ENCODE data around the gene ZNF71. TPM values are rescaled to one million over a fixed set of nuclear protein-coding genes. Genes with fewer than 3 reads are reported as not detected.

Gene ZNF71
- total and polyA plus RNA-seq, 2 donors (not counting 3 experiments of a cell fraction or from before 2014, with no cell fraction given), result 9.7 to 10.1 TPM

GRCh38 chr19:56622374-56622773 is 27.3 kb downstream of the ZNF71 start:
- no peak for FAIRE-seq
- CTCF ChIA-PET, result no interaction called here
- peaks cover 3% of the 10 kb centered on the region for H3K9me3 ChIP-seq (replicated peaks; ENCODE audit: control insufficient read depth, insufficient read depth, low read length)

More at GRCh38 chr19:56622374-56622773, 27.3 kb downstream of the ZNF71 start:
- dilution Hi-C loops (cut with MboI; ENCODE audit: extremely low pct_ligation_motif_present, low sequenced_read_pairs) (no loop called here), intact Hi-C loops (cut with micrococcal nuclease) (no loop called here)
- Histone ChIP-seq H3K4me2 (ENCODE audit: insufficient read depth, low read length) (no peak overlapping the region), H2AFZ (ENCODE audit: low read depth, low read length) (no peak overlapping the region), H3K27me3 (ENCODE audit: control insufficient read depth in 2 of 2, insufficient read depth in 2 of 2, low read length in 2 of 2) (no peaks in the 10 kb centered on the region), H3K79me2 (ENCODE audit: control insufficient read depth, insufficient read depth, low read length) (no peaks in the 10 kb centered on the region), H3K27ac (ENCODE audit: insufficient read depth, low read depth, low read length) (no peak overlapping the region), H3K4me3 (replicated peaks in 1 of 3; ENCODE audit: insufficient read depth in 1 of 3, low read depth in 1 of 3, low read length in 3 of 3) (no peak overlapping the region), H4K20me1 (replicated peaks; ENCODE audit: control insufficient read depth, extremely low read depth, insufficient read depth, low read length) (no peaks in the 10 kb centered on the region), H3K36me3 (ENCODE audit: control insufficient read depth in 2 of 2, extremely low read depth in 1 of 2, insufficient read depth in 2 of 2, low read length in 2 of 2) (peaks cover 3 to 16% of the 10 kb centered on the region in 2 experiments), H3K9ac (replicated peaks; ENCODE audit: extremely low read depth, insufficient read depth, low read length) (no peak overlapping the region), H3K9me1 (replicated peaks; ENCODE audit: control insufficient read depth, extremely low read depth, insufficient read depth, low read length) (no peaks in the 10 kb centered on the region), H3K4me1 (ENCODE audit: control insufficient read depth, extremely low read depth, insufficient read depth, low read length) (no peaks in the 10 kb centered on the region)
- POLR2A ChIA-PET, result no interaction called here
- BruUV-seq (replicated peaks), result no TSS peak
- no peak for TF ChIP-seq MAX (IDR thresholded peaks at IDR 0.05; ENCODE audit: insufficient read depth, insufficient read length)
- TF ChIP-seq JUN (IDR thresholded peaks at IDR 0.05; ENCODE audit: borderline replicate concordance, insufficient read depth, insufficient read length, low read depth), result no peak
- no peak for TF ChIP-seq POLR2AphosphoS5 (IDR thresholded peaks at IDR 0.05; ENCODE audit: insufficient read depth, low read depth, low read length)
- no peak for TF ChIP-seq CTCF (IDR thresholded peaks at IDR 0.05; ENCODE audit: extremely low read depth in 1 of 2, insufficient read depth in 1 of 2, low read depth in 1 of 2, low read length in 2 of 2)
- no peak for TF ChIP-seq MYC (IDR thresholded peaks at IDR 0.05; ENCODE audit: low read depth, low read length)
- TF ChIP-seq EZH2 (IDR thresholded peaks at IDR 0.05; ENCODE audit: borderline replicate concordance, low read depth, low read length, severe bottlenecking), result no peak
- TF ChIP-seq FOS (IDR thresholded peaks at IDR 0.05; ENCODE audit: borderline replicate concordance, insufficient read depth, low read length), result no peak
- TF ChIP-seq GATA2 (IDR thresholded peaks at IDR 0.05; ENCODE audit: insufficient read depth, insufficient read length, low read depth, low read length), result no peak
- no peak for TF ChIP-seq POLR2A (IDR thresholded peaks at IDR 0.05; ENCODE audit: low read depth, low read length)
- no peak for DNase-seq (ENCODE audit: low read depth, low spot score)
